ENCODE results near the gene LYSMD2. TPM values are rescaled to one million over a fixed set of nuclear protein-coding genes. Genes with fewer than 3 reads are reported as not detected.
A peak's percentile ranks its signal among the peaks of the same experiment; 100 is the strongest.
"Not testable (repeated sequence)": the region's sequence is repeated elsewhere in the genome, so short reads cannot be mapped to it uniquely, and the experiment has no call there.

The LYSMD2 gene, protein sequence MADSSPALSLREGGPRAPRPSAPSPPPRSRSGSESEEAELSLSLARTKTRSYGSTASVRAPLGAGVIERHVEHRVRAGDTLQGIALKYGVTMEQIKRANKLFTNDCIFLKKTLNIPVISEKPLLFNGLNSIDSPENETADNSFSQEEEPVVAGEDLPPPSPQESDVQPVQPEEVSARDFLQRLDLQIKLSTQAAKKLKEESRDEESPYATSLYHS
- 20.6 TPM for total RNA-seq
- long read RNA-seq, transcript LYSMD2-201 (3 exons, 1,759 nt): major isoform, 34 of 40 reads
- long read RNA-seq, partial matches to known transcripts: 0 of 40 reads
- long read RNA-seq, other reads (novel, unspliced or antisense): 6 of 40 reads

DNA sequence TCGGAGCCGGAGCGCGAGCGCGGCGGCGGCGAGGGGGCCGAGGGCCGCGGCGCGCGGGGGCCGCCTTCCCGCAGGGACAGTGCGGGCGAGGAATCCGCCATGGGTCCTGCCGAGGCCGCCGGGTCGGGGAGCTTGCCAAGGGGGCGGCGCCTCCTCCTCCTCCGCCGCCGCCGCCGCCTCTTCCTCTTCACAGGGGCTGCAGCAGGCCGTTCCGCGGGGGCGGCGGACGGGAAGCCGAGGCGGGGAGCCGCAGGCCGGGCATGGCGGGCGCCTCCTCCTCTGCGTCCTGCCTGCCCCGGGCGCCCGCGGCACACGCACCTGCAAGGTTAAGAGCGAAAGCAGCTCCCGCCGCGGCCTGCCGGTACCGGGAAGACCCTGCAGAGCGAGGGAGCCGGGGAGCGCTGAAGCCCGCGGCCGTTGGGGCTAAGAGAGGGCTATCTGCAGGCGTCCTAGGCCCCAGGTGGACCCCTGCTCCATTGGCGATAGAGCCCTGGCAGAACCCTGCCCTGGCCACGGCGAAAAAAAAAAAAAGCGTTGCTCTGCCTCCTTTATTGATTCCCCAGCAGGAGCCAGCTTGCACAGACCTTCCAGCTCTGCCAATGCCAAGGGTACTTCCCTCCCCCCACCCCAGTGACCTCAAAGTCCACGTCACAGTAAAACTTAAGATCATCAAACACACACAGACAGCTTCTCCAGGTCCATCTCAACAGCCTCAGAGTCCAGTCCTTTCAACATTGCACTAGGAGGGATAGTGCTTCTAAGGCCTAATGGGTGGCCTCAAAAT is at the start of gene LYSMD2:
TSS of gene LYSMD2 (minus strand) at position 134 of the 784 bp plus-strand sequence. CDS start at position 101, 33 bp downstream.
- DNase-seq (peak; percentile 92), ATAC-seq (peak; percentile 95)
- Histone ChIP-seq H3K36me3 (no peaks in the 10 kb centered on the region), H3K27me3 (no peaks in the 10 kb centered on the region), H3K4me3 (peak within 1 kb of the TSS; percentile 83), H3K27ac (peak within 1 kb of the TSS; percentile 89), H3K4me1 (peaks cover 24% of the 10 kb centered on the region), H3K9me3 (no peaks in the 10 kb centered on the region)
- TF ChIP-seq, protein P1, sequence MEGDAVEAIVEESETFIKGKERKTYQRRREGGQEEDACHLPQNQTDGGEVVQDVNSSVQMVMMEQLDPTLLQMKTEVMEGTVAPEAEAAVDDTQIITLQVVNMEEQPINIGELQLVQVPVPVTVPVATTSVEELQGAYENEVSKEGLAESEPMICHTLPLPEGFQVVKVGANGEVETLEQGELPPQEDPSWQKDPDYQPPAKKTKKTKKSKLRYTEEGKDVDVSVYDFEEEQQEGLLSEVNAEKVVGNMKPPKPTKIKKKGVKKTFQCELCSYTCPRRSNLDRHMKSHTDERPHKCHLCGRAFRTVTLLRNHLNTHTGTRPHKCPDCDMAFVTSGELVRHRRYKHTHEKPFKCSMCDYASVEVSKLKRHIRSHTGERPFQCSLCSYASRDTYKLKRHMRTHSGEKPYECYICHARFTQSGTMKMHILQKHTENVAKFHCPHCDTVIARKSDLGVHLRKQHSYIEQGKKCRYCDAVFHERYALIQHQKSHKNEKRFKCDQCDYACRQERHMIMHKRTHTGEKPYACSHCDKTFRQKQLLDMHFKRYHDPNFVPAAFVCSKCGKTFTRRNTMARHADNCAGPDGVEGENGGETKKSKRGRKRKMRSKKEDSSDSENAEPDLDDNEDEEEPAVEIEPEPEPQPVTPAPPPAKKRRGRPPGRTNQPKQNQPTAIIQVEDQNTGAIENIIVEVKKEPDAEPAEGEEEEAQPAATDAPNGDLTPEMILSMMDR (IDR thresholded peaks at IDR 0.05): no peak
- intact Hi-C loops (cut with DNase I): no loop called here

DNA sequence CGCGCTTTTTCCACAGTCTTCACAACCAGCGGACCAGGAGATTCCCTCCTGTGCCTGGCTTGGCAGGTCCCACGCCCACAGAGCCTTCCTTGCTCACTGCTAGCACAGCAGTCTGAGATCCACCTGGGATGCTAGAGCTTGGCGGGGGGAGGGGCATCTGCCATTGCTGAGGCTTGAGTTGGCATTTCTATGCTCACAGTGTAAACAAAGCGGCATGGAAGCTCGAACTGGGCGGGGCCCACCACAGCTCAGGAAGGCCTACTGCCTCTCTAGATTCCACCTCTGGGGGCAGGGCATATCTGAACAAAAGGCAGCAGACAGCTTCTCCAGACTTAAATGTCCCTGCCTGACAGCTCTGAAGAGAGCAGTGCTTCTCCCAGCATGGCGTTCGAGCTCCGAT is 49.7 kb upstream of the LYSMD2 start:
- H3K27ac ChIP-seq; ATAC-seq; H3K4me1 ChIP-seq; DNase-seq; intact Hi-C loops (cut with DNase I); H3K27me3 ChIP-seq; H3K9me3 ChIP-seq; H3K4me3 ChIP-seq: not testable (repeated sequence)
- peaks cover 22% of the 10 kb centered on the region for H3K36me3 ChIP-seq

DNA sequence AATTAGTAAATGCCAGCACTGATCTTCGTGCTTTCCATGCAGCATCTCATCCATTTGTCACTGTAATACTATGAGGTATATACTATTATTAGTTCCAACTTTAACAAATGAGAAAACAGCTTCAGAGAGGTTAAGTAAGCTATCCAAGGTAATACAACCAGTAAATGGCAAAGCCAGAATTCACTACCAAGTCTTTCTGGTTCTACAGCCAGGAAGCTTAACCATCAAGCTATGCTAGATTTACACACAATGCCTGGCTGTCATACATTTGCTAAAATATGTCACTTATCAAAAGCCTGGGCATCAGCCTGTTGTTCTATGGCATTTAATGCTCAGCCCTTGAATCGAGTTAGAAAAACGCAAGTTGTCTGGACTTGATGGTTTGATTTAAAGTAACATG is 46.5 kb upstream of the LYSMD2 start:
- Histone ChIP-seq H3K36me3 (peaks cover 22% of the 10 kb centered on the region), H3K4me1 (no peaks in the 10 kb centered on the region), H3K4me3 (no peak overlapping the region), H3K27me3 (no peaks in the 10 kb centered on the region), H3K27ac (no peak overlapping the region), H3K9me3 (no peaks in the 10 kb centered on the region)
- no peak for ATAC-seq
- TF ChIP-seq, protein P1 (IDR thresholded peaks at IDR 0.05): no peak
- intact Hi-C loops (cut with DNase I): no loop called here
- no peak for DNase-seq

DNA sequence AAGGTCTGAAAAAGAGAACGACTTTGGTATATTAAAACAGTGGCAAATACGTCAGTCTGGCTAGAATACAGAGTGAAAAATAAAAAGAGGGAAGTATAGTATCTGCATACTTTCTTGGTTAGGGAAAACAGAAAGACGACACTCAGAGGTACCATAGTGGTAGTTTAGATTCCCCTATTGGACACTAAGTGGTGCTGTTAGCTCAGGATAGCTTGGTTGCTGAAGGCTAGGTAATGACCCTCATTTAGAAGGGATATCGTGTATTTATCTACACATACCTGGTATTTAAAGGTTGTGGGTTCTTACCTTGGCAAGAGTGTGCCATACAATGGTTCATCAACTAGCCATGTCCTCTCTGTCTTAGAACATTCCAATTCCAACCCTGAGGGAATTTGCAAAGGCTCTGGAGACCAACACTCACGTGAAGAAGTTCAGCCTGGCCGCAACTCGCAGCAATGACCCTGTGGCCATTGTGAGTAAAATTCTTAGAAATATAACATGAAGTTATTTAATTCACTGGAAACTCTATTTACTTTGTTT is 45.0 kb upstream of the LYSMD2 start:
- intact Hi-C loops (cut with DNase I): no loop called here
- no peak overlapping the region for H3K4me3 ChIP-seq
- H3K4me1 ChIP-seq: no peaks in the 10 kb centered on the region
- no peaks in the 10 kb centered on the region for H3K9me3 ChIP-seq
- H3K27me3 ChIP-seq: no peaks in the 10 kb centered on the region
- peak; percentile 40 for ATAC-seq
- no peak for DNase-seq
- H3K36me3 ChIP-seq: peaks cover 22% of the 10 kb centered on the region
- TF ChIP-seq, protein P1 (IDR thresholded peaks at IDR 0.05): peak; percentile 28
- no peak overlapping the region for H3K27ac ChIP-seq

DNA sequence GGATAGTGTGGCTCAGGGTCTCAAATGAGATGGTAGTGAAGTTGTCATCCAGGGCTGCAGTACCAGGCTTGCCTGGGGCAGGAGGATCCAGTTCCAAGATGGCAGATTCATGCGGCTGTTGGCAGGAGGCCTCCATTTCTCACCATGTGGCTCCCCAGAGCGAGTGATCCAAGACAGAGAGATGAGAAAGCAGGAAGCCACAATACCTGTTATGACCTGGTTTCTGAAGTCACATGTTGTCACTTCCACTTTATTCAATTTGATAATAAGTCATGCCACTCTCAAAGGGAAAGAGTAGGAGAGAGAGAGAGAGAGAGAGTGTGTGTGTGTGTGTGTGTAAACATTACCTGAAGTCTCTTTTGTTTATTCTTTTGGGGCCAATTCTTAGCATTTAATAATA is 44.1 kb upstream of the LYSMD2 start:
- Histone ChIP-seq H3K27me3 (no peaks in the 10 kb centered on the region), H3K27ac (no peak overlapping the region), H3K4me3 (no peak overlapping the region), H3K36me3 (peaks cover 22% of the 10 kb centered on the region), H3K4me1 (peaks cover 4% of the 10 kb centered on the region), H3K9me3 (no peaks in the 10 kb centered on the region)
- TF ChIP-seq, protein P1 (IDR thresholded peaks at IDR 0.05): no peak
- DNase-seq (no peak), ATAC-seq (no peak)
- intact Hi-C loops (cut with DNase I): no loop called here

DNA sequence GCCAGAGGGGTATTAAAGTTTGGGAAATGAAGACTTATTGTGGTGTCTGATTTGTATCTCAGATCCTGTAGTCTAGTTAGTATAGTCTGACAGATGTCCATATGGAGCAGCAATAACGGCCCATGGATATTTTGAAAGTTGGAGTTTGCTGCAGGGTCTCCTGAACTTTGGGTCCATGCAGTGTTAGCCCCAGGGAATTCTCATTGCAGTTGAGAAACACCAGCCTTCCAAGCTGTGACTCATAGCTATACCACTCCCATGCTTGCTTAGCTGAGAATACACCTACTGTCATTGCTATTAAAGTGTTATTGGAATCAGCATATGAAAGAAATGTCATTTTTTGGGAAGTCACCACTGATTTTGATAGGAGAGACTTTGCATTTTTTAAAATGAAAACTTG is 43.2 kb upstream of the LYSMD2 start:
- no peak overlapping the region for H3K27ac ChIP-seq
- no peaks in the 10 kb centered on the region for H3K9me3 ChIP-seq
- TF ChIP-seq, protein P1 (IDR thresholded peaks at IDR 0.05): no peak
- ATAC-seq: no peak
- peaks cover 10% of the 10 kb centered on the region for H3K4me1 ChIP-seq
- H3K27me3 ChIP-seq: no peaks in the 10 kb centered on the region
- peaks cover 22% of the 10 kb centered on the region for H3K36me3 ChIP-seq
- intact Hi-C loops (cut with DNase I): no loop called here
- no peak for DNase-seq
- no peak overlapping the region for H3K4me3 ChIP-seq

All from upper lobe of right lung (tissue), 1 donor.